Activated CD8-positive, alpha-beta memory T cell treated with anti-CD3 and anti-CD28 coated beads, Interleukin-2, amount 50 U/mL, for 4 hours (primary cell): Measurements from ENCODE around the gene EXOC2.

Source experiments
- DNase-seq: peaks from one replicate; pipeline ENCODE4 v3.0.0-alpha.2; 2020

The EXOC2 gene

GRCh38 chr6:492816-493414 is 200.0 kb downstream of the EXOC2 start:
- DNase-seq, result no peak

GRCh38 chr6:492178-492577 is 200.8 kb downstream of the EXOC2 start:
- DNase-seq, result no peak

- peak; percentile 41 for DNase-seq
Measured at GRCh38 chr6:491233-491632, 201.7 kb downstream of the EXOC2 start.

- DNase-seq, result no peak
Measured at GRCh38 chr6:490251-491037, 202.5 kb downstream of the EXOC2 start.

- DNase-seq, result no peak
Measured at GRCh38 chr6:489762-490161, 203.2 kb downstream of the EXOC2 start.

GRCh38 chr6:489001-489400 is 203.9 kb downstream of the EXOC2 start:
- no peak for DNase-seq

GRCh38 chr6:487956-488355 is 205.0 kb downstream of the EXOC2 start:
- no peak for DNase-seq

- DNase-seq, result no peak
Measured at GRCh38 chr6:485655-486170, 207.2 kb downstream of the EXOC2 start.

- no peak for DNase-seq
Measured at GRCh38 chr6:484746-485145, 208.2 kb downstream of the EXOC2 start.

GRCh38 chr6:484086-484745 is 208.7 kb downstream of the EXOC2 start:
- DNase-seq, result no peak

- DNase-seq, result no peak
Measured at GRCh38 chr6:475314-475713, 217.6 kb downstream of the EXOC2 start.

- DNase-seq, result peak; percentile 76
Measured at GRCh38 chr6:474453-475185, 218.3 kb downstream of the EXOC2 start.

GRCh38 chr6:473768-474452 is 219.0 kb downstream of the EXOC2 start:
- DNase-seq, result no peak

GRCh38 chr6:473356-473755 is 219.6 kb downstream of the EXOC2 start:
- DNase-seq, result no peak

GRCh38 chr6:470901-471448 is 222.0 kb downstream of the EXOC2 start:
- no peak for DNase-seq

- no peak for DNase-seq
Measured at GRCh38 chr6:470051-470900, 222.7 kb downstream of the EXOC2 start.

GRCh38 chr6:467671-468082 is 225.3 kb downstream of the EXOC2 start:
- DNase-seq, result no peak

GRCh38 chr6:467111-467510 is 225.8 kb downstream of the EXOC2 start:
- DNase-seq, result no peak

- no peak for DNase-seq
Measured at GRCh38 chr6:466564-466963, 226.4 kb downstream of the EXOC2 start.

GRCh38 chr6:465531-466348 is 227.2 kb downstream of the EXOC2 start:
- no peak for DNase-seq
